NCI-H345 treated with DMSO at 0.1 percent for 48 hours (cell line): ENCODE measurements around the gene LAMC3.

Source experiments
- DNase-seq: peaks from one replicate; lab custom pipeline; 2025; ENCODE audit not compliant: unreplicated experiment; lab: John Stamatoyannopoulos, UW

The LAMC3 gene

DNA sequence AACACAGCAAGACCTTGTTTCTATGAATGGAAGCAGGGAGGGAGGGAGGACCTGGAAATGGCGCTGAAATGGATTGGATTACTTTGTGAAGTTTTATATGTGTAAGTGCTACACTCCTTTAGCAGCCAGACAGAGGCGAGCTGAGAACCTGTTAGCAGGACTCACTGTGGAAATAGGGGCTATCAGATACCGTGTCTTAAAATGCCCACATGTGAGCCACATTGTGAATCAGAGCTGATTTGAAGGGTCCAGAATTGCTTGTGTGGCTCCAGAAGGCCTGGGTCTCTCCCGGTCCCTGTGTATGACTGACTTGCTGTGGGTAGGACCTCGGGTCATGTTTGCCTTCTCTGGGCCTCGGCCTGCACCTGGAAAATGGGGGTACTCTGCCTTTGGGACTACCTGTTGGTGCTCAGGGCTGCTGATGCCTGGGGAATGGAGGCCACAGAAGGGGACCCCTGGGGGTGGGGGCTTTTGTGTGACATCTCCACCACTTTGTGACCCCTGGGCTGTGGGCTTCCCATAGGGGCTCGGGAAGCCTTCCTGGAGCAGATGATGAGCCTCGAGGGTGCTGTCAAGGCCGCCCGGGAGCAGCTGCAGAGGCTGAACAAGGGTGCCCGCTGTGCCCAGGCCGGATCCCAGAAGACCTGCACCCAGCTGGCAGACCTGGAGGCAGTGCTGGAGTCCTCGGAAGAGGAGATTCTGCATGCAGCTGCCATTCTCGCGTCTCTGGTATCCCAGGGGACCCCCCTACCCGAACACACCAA, 63.3 kb downstream of the LAMC3 start:
- DNase-seq: no peak

DNA sequence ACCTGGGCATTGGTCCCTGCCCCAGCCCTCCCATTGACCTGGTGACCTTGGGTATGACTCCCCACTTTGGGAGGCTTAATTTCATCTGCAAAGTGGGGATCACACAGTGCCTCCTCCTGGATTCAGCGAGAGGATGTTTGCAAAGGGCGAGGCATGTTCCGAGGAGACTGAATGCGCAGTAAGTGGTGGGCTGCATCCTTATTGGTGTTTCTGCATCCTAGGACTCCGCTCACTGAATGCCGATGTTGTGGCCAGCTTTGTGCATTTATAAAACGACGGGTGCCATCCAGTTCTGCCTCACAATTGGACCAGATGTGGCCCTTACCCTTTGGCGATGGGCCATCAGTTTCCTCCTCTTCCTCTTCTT, 63.9 kb downstream of the LAMC3 start:
- DNase-seq: no peak

DNA sequence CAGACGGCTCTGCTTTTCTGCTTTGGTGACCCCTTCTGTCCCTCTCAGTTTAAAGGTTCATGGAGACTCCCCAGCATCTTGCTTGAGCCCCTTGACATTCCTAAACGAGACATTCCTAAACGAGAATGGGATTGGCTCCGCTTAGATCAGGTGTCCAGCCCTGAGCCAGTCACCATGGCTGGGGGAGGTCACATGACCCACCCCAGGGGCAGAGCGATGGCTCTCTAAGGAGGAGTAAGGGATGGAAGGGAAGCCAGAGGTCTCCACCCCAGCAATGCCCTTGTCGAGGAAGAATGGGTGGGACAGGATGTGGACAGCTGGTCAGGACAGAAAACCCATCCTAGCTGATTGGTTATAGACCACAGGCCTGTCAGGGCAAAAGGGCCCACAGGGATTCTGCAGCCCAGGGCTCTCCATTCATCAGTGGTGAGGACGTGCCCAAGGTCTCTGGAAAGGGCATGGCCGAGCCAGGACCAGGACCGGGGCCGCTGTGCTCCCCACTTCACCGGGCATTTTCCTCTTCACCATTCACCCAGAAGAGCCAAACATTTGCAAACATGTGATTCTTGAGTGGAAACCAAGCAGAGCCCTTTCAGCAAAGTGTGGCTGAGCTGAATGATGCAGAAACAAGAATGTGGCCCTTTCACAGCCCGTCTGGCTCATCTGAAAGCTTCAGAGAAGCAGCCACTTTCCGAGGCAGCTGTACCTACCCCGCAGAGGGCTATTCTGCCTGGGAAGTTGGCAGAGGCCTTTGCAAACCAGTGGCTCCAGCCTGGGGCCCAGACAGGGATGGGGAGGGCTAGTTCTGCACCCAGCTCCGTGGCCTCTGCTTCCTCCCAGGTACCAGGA, 67.6 kb downstream of the LAMC3 start:
- DNase-seq: no peak

DNA sequence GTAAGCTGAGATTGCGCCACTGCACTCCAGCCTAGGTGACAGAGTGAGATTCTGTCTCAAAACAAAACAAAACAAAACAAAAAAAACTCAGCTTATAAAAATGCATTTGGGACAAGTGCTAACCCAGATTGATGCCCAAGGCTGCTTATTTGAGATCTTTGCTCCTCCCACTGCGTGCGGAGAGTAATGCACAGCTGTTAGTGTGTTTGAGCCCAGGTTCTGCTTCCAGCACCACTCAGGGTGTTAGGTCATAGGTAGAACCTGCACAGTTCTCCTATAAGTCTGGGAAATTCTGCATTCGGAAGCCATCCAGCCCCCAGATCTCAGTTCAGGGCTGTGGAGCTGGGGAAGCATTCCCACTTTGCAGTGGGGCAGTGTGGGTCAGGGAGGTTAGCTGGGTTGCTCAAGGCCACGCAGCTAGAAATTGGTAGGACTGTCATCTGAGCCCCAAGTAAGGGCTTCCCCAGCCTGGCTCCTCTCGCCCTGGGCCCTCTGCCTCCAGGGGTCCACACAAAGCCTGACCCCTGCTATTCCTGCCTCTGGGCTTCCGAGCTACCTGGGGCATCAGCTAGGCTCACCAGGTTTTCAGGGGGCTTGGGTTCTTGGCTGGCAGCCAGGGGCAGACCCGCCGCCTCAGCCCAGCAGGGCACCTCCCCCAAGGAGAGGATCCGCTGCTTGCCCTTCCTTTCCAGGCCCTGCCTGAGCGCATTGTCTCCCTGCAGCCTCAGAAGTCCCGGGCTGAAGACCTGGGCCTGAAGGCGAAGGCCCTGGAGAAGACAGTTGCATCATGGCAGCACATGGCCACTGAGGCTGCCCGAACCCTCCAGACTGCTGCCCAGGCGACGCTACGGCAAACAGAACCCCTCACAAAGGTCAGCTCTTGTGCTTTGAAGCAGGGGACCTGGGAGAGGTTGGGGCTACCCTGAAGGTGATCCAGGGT, 69.7 kb downstream of the LAMC3 start:
- no peak for DNase-seq

DNA sequence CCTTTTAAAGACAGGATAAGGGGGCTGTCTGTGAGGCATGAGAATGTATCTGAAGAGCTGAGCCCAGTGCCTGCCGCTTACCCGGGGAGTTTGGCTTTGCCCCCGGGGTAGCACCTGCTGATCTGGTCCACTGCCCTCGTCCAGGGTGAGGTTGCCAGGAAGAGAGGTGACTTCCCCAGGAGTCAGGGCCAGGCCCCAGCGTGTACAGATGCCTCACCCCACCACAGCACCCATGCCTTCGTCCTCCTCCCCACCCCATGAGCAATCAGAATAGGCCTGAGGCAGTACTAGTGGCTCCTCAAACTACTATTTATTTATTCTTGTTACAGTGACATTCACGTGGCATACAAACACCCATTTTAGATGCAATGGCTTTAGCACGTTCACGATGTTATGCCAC, 71.6 kb downstream of the LAMC3 start:
- no peak for DNase-seq

DNA sequence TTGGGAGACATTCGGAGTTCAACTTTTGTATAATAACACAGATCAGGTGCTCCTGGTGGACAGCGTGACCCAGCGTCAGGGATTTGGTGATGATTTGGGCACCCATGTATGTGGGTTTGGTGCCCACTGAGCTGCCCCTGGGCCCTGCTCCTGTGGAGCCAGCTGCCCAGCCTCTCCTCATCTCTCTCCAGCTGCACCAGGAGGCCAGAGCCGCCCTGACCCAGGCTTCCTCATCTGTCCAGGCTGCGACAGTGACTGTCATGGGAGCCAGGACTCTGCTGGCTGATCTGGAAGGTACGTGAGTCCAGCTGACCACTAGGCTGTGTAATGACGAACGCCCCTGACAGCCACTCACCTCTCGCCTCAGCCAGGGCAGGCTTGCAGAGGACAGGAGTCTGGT, 72.9 kb downstream of the LAMC3 start:
- no peak for DNase-seq

DNA sequence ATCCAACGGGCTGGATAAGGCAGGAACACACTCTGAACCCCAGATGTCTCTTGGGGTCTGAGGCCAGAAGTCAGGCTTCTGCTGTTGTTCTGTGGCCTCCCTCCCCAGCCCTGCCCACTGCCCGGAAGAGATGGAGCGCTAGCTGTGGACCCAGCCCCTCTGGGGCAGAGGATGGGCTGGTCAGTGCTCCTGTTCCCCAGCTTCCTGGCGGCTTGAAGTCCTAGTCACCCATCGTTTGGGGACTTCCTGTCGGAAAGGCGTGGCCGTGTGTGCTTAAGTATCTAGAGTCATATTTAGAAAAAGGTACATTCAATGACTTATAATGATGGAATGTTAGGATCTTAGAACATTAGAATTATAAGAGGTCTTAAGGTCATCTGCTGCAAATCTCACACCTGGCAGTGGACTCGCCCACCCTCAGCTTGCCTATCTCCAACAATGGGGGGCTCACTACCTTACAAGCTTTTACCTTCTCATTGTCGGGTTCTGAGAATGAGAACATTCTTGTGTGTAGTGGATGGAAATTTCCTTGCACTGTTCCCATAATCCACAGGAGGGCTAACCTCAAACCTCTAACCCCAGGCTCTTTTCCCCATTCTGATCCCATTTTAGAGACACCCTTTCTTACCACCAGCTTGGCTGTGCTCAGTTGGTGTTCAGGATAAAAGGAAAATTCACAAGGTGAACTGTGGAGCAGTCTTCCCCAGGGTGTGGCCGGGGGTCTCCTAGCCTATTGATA, 74.0 kb downstream of the LAMC3 start:
- DNase-seq: no peak

DNA sequence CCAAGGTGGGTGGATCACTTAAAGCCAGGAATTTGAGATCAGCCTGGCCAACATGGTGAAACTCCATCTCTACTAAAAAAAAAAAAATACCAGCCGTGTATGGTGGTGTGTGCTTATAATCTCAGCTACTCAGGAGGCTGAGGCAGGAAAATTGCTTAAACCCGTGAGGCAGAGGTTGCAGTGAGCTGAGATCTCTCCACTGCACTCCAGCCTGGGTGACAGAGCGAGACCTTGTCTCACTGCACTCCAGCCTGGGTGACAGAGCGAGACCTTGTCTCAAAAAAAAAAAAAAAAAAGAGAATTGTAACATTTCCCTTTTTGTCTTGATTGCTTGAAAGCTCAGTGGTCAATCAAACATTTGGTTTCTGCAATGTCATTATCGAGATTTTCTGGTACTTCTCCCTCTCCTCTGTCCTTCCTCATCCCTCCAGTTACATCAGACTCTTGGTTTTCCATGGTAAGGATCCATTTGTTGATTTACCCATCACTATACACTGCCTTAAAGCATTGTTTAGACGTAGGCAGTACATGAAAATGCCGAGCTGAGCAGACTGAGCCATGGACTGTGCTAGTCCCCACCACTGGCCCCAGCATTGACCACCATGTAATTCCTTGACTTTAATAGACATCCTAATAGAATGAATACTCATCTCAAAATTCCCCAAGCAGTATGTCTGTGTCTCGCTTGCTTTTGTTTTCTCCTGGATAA, 75.8 kb downstream of the LAMC3 start:
- no peak for DNase-seq

DNA sequence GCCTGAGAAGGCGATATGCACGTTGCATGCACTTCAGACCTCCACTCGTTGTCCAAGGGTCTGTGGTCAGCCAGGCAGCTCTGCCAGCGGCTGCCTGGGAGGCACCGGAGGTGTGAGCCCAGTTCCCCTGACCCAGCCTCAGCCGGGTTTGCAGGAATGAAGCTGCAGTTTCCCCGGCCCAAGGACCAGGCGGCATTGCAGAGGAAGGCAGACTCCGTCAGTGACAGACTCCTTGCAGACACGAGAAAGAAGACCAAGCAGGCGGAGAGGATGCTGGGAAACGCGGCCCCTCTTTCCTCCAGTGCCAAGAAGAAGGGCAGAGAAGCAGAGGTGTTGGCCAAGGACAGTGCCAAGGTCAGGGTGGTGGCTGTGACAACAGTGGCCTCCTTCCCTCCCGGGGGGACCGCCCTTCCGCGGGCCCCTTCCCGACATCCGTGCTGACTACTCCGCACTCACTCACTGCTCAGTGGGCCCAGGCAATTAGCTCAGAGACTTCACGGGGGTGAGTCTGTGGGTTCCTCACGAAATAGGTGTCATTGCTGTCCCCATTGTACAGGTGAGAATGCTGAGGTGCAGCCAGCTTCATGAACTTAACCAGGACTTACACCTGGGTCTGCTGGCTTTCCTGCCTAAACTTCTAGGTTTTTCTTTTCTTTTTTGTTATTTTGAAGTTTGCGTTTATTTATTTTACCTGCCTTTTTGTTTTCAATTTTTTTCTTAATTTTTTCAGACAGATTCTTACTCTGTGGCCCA, 76.6 kb downstream of the LAMC3 start:
- DNase-seq: no peak

DNA sequence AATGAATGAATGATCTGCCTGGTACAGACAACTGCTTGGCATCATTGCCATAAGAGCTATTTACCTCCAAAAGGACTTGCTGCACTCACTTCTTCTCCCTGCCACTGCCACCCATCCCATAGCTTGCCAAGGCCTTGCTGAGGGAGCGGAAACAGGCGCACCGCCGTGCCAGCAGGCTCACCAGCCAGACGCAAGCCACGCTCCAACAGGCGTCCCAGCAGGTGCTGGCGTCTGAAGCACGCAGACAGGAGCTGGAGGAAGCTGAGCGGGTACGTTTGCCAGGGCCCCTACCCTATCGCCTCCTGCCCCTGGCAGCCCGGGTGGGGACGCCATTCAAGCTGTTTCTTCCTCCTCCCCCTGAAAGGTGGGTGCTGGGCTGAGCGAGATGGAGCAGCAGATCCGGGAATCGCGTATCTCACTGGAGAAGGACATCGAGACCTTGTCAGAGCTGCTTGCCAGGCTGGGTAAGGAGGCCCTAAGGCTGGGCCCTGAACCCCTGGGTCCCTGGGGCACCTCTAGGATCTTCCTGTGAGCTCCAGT, 78.5 kb downstream of the LAMC3 start:
- DNase-seq: no peak

DNA sequence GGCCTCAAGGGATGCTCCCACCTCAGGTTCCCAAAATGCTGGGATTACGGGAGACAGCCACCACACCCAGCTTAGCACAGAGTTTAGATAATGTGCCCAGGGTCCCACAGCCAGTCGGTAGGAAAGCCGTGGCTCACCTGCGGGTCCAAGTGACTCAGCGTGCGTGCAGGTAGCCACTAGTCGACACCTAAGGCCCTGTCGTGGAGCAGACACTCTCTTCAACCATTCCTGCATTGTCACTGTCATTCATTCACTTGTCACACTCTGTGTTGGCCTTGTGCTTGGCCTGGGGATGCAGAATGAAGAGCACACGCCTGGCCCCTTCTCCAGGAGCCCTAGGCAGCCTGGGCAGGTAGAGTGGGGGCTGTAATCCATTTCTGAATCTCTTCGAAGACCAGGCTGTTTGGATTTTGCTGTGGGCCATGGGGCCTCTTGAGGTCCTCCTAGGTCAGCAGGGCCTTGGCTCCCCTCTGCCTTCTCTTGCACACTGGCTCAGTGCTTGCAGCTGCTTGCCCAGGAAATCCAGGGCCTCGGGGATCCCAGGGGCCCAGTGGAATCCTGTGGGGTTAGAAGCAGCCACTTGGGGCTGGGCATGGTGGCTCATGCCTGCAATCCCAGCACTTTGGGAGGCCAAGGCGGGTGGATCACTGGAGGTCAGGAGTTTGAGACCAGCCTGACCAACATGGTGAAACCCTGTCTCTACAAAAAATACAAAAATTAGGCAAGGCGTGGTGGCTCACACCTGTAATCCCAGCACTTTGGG, 81.2 kb downstream of the LAMC3 start:
- DNase-seq: no peak

DNA sequence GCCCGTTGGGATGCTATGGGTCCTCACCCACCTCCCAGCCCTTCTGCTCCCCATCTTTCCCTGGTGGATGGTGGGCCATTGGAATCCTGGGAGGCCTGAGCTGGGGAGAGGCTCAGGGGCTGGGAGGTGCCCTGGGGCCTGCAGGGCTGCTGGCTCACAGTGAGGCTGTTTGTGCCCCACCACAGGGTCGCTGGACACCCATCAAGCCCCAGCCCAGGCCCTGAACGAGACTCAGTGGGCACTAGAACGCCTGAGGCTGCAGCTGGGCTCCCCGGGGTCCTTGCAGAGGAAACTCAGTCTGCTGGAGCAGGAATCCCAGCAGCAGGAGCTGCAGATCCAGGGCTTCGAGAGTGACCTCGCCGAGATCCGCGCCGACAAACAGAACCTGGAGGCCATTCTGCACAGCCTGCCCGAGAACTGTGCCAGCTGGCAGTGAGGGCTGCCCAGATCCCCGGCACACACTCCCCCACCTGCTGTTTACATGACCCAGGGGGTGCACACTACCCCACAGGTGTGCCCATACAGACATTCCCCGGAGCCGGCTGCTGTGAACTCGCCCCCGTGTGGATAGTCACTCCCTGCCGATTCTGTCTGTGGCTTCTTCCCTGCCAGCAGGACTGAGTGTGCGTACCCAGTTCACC, 82.5 kb downstream of the LAMC3 start:
- no peak for DNase-seq

DNA sequence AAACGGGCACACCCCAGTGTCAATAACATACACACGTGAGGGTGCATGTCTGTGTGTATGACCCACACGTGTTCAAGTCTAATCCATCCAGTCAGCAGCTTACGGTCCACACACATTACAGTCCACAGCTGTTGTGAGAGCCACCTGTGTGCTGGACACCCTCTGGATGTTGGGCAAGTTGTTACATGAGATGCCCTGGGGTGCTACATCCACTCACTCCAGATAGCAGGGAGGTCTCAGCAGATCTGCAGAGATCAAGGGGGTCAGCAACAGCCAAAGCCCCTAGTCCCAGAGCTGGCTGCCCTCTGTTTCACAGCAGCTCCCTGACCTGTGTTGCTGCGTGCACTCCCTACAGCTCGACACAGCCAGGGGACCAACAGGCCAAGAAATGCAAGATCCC, 83.1 kb downstream of the LAMC3 start:
- DNase-seq: no peak

DNA sequence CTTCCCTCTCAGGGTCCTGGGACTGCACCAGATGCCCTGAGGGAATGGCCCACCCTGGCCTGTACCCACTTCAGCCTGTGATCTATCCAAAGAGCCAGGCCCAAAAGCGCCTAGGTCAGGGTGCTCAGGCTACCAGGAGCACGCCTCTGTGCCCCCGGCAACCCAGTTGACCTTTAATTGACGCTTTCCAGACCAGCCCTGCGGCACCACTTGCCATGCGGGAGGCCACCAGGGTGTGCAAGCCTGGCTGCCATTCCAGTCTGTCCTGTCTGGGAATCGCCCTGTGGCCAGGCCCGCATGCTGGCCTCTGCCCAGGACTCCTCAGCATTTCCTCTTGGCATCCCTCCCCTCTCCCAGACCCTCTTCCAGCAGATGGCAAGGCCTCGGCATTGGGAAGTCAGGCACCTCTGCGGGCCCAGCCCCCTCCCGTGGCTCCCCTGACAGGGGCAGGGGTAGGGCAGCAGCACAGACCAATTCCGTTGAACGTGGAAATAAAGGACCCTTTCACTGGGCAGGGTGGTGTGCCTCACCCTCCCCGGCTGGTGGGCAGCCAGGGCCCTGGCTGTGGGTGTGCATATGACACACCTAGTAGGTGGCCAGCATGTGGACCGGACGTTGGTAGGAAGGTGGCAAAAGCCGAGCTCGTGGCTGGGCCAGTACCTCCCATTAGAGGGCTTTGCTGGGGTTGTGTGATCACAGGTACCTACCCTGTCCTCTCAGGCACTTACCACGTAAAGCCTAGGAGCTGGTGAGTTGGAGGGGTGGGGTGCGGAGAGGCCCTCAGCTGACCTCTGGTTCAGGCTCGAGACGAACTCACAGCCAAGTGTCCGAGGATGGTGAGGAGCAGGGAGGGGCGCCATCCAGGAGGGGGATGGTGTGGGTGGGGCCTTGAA, 83.8 kb downstream of the LAMC3 start:
- DNase-seq: no peak

DNA sequence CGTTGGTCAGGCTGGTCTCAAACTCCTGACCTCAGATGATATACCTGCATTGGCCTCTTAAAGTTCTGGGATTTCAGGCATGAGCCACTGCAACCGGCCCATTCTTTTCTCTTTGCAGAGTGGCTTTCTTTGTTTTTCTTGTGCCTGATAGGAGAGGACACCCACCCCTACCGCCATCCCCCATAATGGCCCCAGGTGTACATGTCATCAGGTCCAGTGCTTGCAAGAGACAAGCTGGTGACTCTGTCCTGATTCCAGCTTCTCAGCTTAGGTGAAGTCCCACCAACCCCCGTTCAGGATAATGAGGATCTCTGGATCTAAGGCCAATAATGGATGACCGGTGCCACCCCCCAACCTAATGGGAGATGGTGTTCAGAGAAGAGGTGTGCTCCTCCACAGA, 85.0 kb downstream of the LAMC3 start:
- DNase-seq: no peak

DNA sequence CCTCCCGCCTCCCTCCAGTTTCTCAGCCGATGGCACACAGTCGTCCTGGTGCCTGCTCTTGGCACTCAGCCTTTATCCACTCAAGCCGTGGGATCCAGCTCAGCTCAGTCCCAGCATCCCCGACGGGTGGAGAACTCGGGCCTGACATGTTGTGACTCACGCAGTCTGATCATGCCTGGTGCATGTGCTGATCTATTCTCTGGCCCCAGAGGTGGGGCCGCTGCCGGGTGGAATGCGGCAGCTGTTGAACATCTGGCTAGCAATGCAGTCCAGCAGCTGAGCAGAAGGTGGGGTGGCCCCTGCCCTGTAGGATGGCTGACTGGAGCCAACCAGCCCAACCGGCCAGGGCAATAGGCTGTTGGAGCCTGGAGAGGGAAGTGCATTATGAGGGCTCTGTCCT, 85.6 kb downstream of the LAMC3 start:
- no peak for DNase-seq

DNA sequence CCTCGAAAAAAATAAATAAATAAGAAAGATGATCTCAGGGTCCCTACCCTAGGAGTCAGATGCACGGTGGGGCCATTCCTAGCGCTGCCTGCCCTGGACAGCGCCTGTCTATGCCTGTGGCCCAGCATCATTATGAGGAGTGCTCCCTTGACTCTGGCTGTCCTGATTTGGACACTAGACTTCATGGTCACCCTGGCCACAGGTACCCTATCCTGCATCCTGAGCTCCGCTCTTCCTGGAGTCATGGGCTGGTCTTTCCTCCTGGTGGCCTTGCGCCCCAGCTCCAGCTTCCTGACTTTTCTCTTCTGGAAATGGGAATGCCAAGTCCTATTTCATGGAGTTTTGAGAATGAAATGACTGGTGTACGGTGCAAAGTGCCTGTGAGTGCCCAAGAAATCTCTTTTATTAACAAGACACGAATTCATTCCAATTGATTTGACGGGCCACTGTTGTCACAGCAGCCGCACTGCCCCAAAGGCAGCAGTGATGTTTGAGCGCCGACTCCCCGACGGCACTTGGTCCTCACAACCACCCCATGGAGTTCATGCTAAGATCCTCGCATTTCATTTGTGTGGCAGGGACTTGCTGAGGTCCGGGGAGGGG, 86.8 kb downstream of the LAMC3 start:
- no peak for DNase-seq
